Loucy (cell line): Measurements from ENCODE around the gene JAKMIP3.

Experiments used
- H2AFZ ChIP-seq: fragments of 200-600 bp; sonication (generic); 2 replicates; pipeline ENCODE4 v1.6.0; 2016; ENCODE audit warnings: antibody characterized with exemption, mild to moderate bottlenecking, low read length, moderate library complexity
- H3F3A ChIP-seq: fragments of 200-600 bp; 2 replicates; pipeline ENCODE4 v1.6.0; 2016; ENCODE audit warnings: antibody characterized with exemption, low read depth, mild to moderate bottlenecking
- H3K27me3 ChIP-seq: fragments of 200-600 bp; sonication (generic); 2 replicates; pipeline ENCODE4 v1.6.1; 2014; ENCODE audit warnings: low read length, mild to moderate bottlenecking; ENCODE audit not compliant: insufficient read depth, poor library complexity, severe bottlenecking
- H3K36me3 ChIP-seq: fragments of 200-600 bp; sonication (generic); 2 replicates; pipeline ENCODE4 v1.6.1; 2016; ENCODE audit warnings: low read length; ENCODE audit not compliant: insufficient read depth
- H3K4me1 ChIP-seq: fragments of 200-600 bp; sonication (generic); 2 replicates; pipeline ENCODE4 v1.5.1; 2014; ENCODE audit warnings: low read length, mild to moderate bottlenecking; ENCODE audit not compliant: insufficient read depth, poor library complexity, severe bottlenecking
- H3K4me2 ChIP-seq: fragments of 200-600 bp; sonication (generic); 2 replicates; pipeline ENCODE4 v1.6.0; 2014; ENCODE audit warnings: antibody characterized with exemption, low read length, low read depth, mild to moderate bottlenecking; ENCODE audit not compliant: poor library complexity, severe bottlenecking
- H3K4me3 ChIP-seq: fragments of 200-600 bp; sonication (generic); 2 replicates; pipeline ENCODE4 v1.5.1; 2014; ENCODE audit warnings: low read length, mild to moderate bottlenecking, mixed read lengths; ENCODE audit not compliant: poor library complexity, severe bottlenecking
- H3K79me2 ChIP-seq: fragments of 200-600 bp; sonication (generic); 2 replicates; pipeline ENCODE4 v1.6.1; 2014; ENCODE audit warnings: low read length; ENCODE audit not compliant: insufficient read depth
- H3K9ac ChIP-seq: fragments of 200-600 bp; sonication (generic); 2 replicates; pipeline ENCODE4 v1.6.0; 2014; ENCODE audit warnings: mild to moderate bottlenecking, low read depth, low read length, moderate library complexity; ENCODE audit not compliant: poor library complexity, severe bottlenecking
- H3K9me2 ChIP-seq: fragments of 200-600 bp; sonication (generic); replicated peaks from 2 replicates; pipeline ENCODE4 v1.6.1; 2016; ENCODE audit warnings: low read depth, low read length, mixed read lengths
- H3K9me3 ChIP-seq: fragments of 200-600 bp; sonication (generic); 2 replicates; pipeline ENCODE4 v1.6.1; 2014; ENCODE audit warnings: mild to moderate bottlenecking, antibody characterized with exemption, low read length, low read depth; ENCODE audit not compliant: insufficient read depth
- H4K20me1 ChIP-seq: fragments of 200-600 bp; sonication (generic); 2 replicates; pipeline ENCODE4 v1.6.0; 2014; ENCODE audit warnings: antibody characterized with exemption, low read length, mild to moderate bottlenecking; ENCODE audit not compliant: insufficient read depth, poor library complexity, severe bottlenecking
- CTCF ChIP-seq: fragments of 200-600 bp; sonication (generic); conservative IDR thresholded peaks from 2 replicates; pipeline ENCODE4 v1.5.1; 2014; ENCODE audit warnings: mild to moderate bottlenecking, antibody characterized with exemption, low read length
- EZH2phosphoT487 ChIP-seq: fragments of 200-600 bp; IDR thresholded peaks from 2 replicates; pipeline ENCODE4 v1.6.1; 2018; ENCODE audit warnings: antibody characterized with exemption, mild to moderate bottlenecking, moderate library complexity, borderline replicate concordance

Gene JAKMIP3

GRCh38 chr10:132101529-132101928, 35.8 kb downstream of the JAKMIP3 start:
- no peak overlapping the region for H2AFZ ChIP-seq
- H3K27me3 ChIP-seq = peaks cover 9% of the 10 kb centered on the region
- 0 out of 2 replicates have a peak, but pooled peaks cover 3% of the 10 kb centered on the region for H3K9me3 ChIP-seq
- no peak overlapping the region for H3K4me3 ChIP-seq
- H3F3A ChIP-seq = no peaks in the 10 kb centered on the region
- H3K79me2 ChIP-seq = no peaks in the 10 kb centered on the region
- no peaks in the 10 kb centered on the region for H4K20me1 ChIP-seq
- H3K9ac ChIP-seq = no peak overlapping the region
- no peaks in the 10 kb centered on the region for H3K9me2 ChIP-seq
- H3K4me1 ChIP-seq = peaks cover 4% of the 10 kb centered on the region
- no peaks in the 10 kb centered on the region for H3K36me3 ChIP-seq
- H3K4me2 ChIP-seq = no peak overlapping the region
- TF ChIP-seq EZH2phosphoT487 = no peak
- no peak; the same call in 1 of the 2 replicates for TF ChIP-seq CTCF

- Histone ChIP-seq H3K4me1 (no peaks in the 10 kb centered on the region), H3K4me2 (no peak overlapping the region)
- no peak for TF ChIP-seq CTCF
- TF ChIP-seq EZH2phosphoT487 = no peak
Measured at GRCh38 chr10:132102071-132102716, 36.4 kb downstream of the JAKMIP3 start.

GRCh38 chr10:132102717-132103110, 37.0 kb downstream of the JAKMIP3 start:
- TF ChIP-seq EZH2phosphoT487 = no peak
- TF ChIP-seq CTCF = no peak
- peaks cover 9% of the 10 kb centered on the region for H3K27me3 ChIP-seq

More at GRCh38 chr10:132102071-132102716, 36.4 kb downstream of the JAKMIP3 start:
- no peaks in the 10 kb centered on the region for H3K79me2 ChIP-seq
- no peak overlapping the region for H2AFZ ChIP-seq
- 0 out of 2 replicates have a peak, but pooled peaks cover 3% of the 10 kb centered on the region for H3K9me3 ChIP-seq
- no peak overlapping the region for H3K9ac ChIP-seq
- H3F3A ChIP-seq = no peaks in the 10 kb centered on the region
- no peak overlapping the region for H3K4me3 ChIP-seq
- no peaks in the 10 kb centered on the region for H3K36me3 ChIP-seq
- peaks cover 9% of the 10 kb centered on the region for H3K27me3 ChIP-seq
- no peaks in the 10 kb centered on the region for H3K9me2 ChIP-seq
- H4K20me1 ChIP-seq = no peaks in the 10 kb centered on the region

More at GRCh38 chr10:132102717-132103110, 37.0 kb downstream of the JAKMIP3 start:
- Histone ChIP-seq H3K4me2 (no peak overlapping the region), H3K36me3 (no peaks in the 10 kb centered on the region), H3K4me1 (no peaks in the 10 kb centered on the region), H3K9me3 (0 out of 2 replicates have a peak, but pooled peaks cover 3% of the 10 kb centered on the region), H3F3A (no peaks in the 10 kb centered on the region), H3K4me3 (no peak overlapping the region), H2AFZ (no peak overlapping the region), H3K79me2 (no peaks in the 10 kb centered on the region), H3K9me2 (no peaks in the 10 kb centered on the region), H3K9ac (no peak overlapping the region), H4K20me1 (no peaks in the 10 kb centered on the region)
